Activated naive CD4-positive, alpha-beta T cell treated with anti-CD3 and anti-CD28 coated beads, Interleukin-2, amount 50 U/mL, for 24 hours (primary cell): ENCODE measurements around the gene DENND1A.
"Not testable (repeated sequence)": the region's sequence is repeated elsewhere in the genome, so short reads cannot be mapped to it uniquely, and the experiment has no call there.

Experiments used
- H3K27ac Mint-ChIP-seq: one replicate; pipeline ENCODE4 v1.8.0; 2021; ENCODE audit warnings: mild to moderate bottlenecking, mixed read lengths
- H3K27me3 Mint-ChIP-seq: one replicate; pipeline ENCODE4 v1.8.0; 2021; ENCODE audit warnings: mixed read lengths
- H3K36me3 Mint-ChIP-seq: one replicate; pipeline ENCODE4 v1.8.0; 2021; ENCODE audit warnings: mixed read lengths
- H3K4me1 Mint-ChIP-seq: one replicate; pipeline ENCODE4 v1.8.0; 2021; ENCODE audit warnings: mixed read lengths
- H3K4me3 Mint-ChIP-seq: one replicate; pipeline ENCODE4 v1.8.0; 2021; ENCODE audit warnings: mild to moderate bottlenecking, mixed read lengths
- H3K9me3 Mint-ChIP-seq: one replicate; pipeline ENCODE4 v1.8.0; 2021; ENCODE audit warnings: mixed read lengths

The DENND1A gene

DNA sequence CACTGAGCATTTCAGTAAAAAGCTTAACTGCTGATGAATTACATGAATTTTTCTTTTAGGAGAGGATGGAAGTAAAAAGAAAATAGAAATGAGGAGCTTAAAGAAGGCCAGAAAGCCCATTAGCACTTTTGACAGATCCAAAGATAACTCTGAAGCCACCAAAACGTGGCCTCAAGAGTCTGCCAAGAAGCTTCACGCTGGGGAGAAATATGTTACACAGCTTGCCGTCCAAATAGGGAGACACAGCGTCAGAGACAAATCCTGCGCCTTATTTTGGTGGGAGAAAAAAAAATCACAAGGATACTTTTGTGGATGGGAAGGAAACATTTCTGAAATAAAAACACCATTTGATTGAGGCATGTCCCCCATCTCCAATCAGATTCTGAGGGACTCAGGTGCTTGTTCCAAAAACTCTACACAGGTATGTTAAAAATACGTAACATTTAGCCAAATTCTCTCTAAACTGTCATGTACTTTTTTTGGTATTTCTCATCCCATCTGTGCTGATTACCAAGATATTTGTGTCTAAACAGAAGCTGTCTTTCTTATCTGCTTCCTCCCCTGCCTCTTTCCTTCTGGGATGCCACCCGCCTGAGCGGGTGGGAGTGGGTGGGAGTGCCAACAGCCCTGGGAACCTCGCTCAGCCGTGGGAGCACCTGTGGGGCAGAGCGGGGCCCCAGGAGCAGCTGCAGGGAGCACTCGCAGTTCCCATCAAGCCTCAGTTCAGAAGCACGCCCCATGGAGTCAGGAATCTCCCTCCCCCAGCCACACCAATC is 275.5 kb downstream of the DENND1A start:
- H3K4me3 Mint-ChIP-seq, result no peak overlapping the region
- H3K36me3 Mint-ChIP-seq, result peaks cover 34% of the 10 kb centered on the region
- H3K9me3 Mint-ChIP-seq, result no peaks in the 10 kb centered on the region
- H3K27ac Mint-ChIP-seq, result no peak overlapping the region
- H3K27me3 Mint-ChIP-seq, result no peaks in the 10 kb centered on the region
- no peaks in the 10 kb centered on the region for H3K4me1 Mint-ChIP-seq

GRCh38 chr9:123652416-123652815 is 277.5 kb downstream of the DENND1A start:
- no peaks in the 10 kb centered on the region for H3K9me3 Mint-ChIP-seq
- no peaks in the 10 kb centered on the region for H3K4me1 Mint-ChIP-seq
- H3K27me3 Mint-ChIP-seq, result no peaks in the 10 kb centered on the region
- no peak overlapping the region for H3K4me3 Mint-ChIP-seq
- no peak overlapping the region for H3K27ac Mint-ChIP-seq
- peaks cover 47% of the 10 kb centered on the region for H3K36me3 Mint-ChIP-seq

- Mint-ChIP-seq H3K4me1 (no peaks in the 10 kb centered on the region), H3K9me3 (no peaks in the 10 kb centered on the region), H3K27me3 (no peaks in the 10 kb centered on the region), H3K27ac (no peak overlapping the region), H3K36me3 (peaks cover 48% of the 10 kb centered on the region), H3K4me3 (no peak overlapping the region)
Measured at GRCh38 chr9:123651871-123652270, 278.1 kb downstream of the DENND1A start.

GRCh38 chr9:123651273-123651672 is 278.7 kb downstream of the DENND1A start:
- H3K36me3 Mint-ChIP-seq, result peaks cover 48% of the 10 kb centered on the region
- no peak overlapping the region for H3K4me3 Mint-ChIP-seq
- H3K27ac Mint-ChIP-seq, result no peak overlapping the region
- H3K4me1 Mint-ChIP-seq, result no peaks in the 10 kb centered on the region
- H3K9me3 Mint-ChIP-seq, result no peaks in the 10 kb centered on the region
- no peaks in the 10 kb centered on the region for H3K27me3 Mint-ChIP-seq

DNA sequence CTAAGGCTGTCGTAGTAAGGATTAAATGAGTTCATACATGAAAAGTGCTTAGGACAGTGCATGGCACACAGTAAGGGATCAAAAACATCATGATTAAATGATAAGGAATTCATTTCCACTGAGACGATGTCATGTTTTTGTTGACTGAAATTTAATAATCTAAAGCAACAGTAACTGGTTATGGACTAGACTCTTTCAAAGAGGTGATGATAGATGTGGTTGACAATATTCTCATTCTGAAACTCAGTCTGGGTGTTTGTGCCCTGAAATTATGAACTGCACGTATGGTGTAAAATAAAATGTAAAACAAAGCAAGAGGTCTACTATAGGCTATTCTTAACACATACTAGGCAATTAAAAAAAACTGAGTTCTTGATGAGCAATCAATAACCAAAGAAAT is 280.0 kb downstream of the DENND1A start:
- no peaks in the 10 kb centered on the region for H3K4me1 Mint-ChIP-seq
- H3K27me3 Mint-ChIP-seq, result no peaks in the 10 kb centered on the region
- no peak overlapping the region for H3K27ac Mint-ChIP-seq
- no peaks in the 10 kb centered on the region for H3K9me3 Mint-ChIP-seq
- peaks cover 41% of the 10 kb centered on the region for H3K36me3 Mint-ChIP-seq
- H3K4me3 Mint-ChIP-seq, result no peak overlapping the region

GRCh38 chr9:123647145-123647544 is 282.8 kb downstream of the DENND1A start:
- H3K4me3 Mint-ChIP-seq, result no peak overlapping the region
- H3K27me3 Mint-ChIP-seq, result no peaks in the 10 kb centered on the region
- H3K27ac Mint-ChIP-seq, result no peak overlapping the region
- no peaks in the 10 kb centered on the region for H3K4me1 Mint-ChIP-seq
- H3K36me3 Mint-ChIP-seq, result peaks cover 34% of the 10 kb centered on the region
- no peaks in the 10 kb centered on the region for H3K9me3 Mint-ChIP-seq

DNA sequence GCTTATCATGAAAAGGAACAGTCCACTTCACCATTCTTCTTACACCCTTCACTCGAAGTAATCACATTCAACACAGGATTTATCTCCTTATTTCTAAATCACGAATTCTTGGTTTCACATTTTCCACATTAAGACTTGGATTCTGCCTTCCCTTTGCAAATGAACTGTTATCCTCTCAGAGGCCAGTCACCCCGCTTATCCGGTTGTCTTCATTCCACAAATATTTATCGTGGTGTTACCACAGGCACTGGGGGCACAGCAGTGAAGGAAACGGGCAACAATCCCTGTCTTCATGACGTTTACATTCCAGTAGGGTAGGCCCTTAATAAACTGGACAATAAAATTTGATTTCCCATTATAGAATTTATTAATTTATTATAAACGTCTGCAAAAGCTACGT is 284.2 kb downstream of the DENND1A start:
- Mint-ChIP-seq H3K9me3 (no peaks in the 10 kb centered on the region), H3K36me3 (peaks cover 26% of the 10 kb centered on the region), H3K27me3 (no peaks in the 10 kb centered on the region), H3K4me3 (no peak overlapping the region), H3K4me1 (peaks cover 1% of the 10 kb centered on the region), H3K27ac (no peak overlapping the region)

- no peak overlapping the region for H3K27ac Mint-ChIP-seq
- H3K9me3 Mint-ChIP-seq, result no peaks in the 10 kb centered on the region
- H3K36me3 Mint-ChIP-seq, result peaks cover 24% of the 10 kb centered on the region
- H3K4me3 Mint-ChIP-seq, result no peak overlapping the region
- peaks cover 5% of the 10 kb centered on the region for H3K4me1 Mint-ChIP-seq
- H3K27me3 Mint-ChIP-seq, result no peaks in the 10 kb centered on the region
Measured at GRCh38 chr9:123645126-123645525, 284.8 kb downstream of the DENND1A start.

- H3K4me1 Mint-ChIP-seq, result peaks cover 11% of the 10 kb centered on the region
- H3K27ac Mint-ChIP-seq, result no peak overlapping the region
- H3K27me3 Mint-ChIP-seq, result no peaks in the 10 kb centered on the region
- no peaks in the 10 kb centered on the region for H3K9me3 Mint-ChIP-seq
- peaks cover 15% of the 10 kb centered on the region for H3K36me3 Mint-ChIP-seq
- no peak overlapping the region for H3K4me3 Mint-ChIP-seq
Measured at GRCh38 chr9:123643518-123643917, 286.4 kb downstream of the DENND1A start.

- peak overlapping the region; percentile 76 for H3K27ac Mint-ChIP-seq
- peaks cover 8% of the 10 kb centered on the region for H3K36me3 Mint-ChIP-seq
- H3K4me1 Mint-ChIP-seq, result peaks cover 21% of the 10 kb centered on the region
Measured at GRCh38 chr9:123642291-123643278, 287.3 kb downstream of the DENND1A start.

GRCh38 chr9:123640792-123641222 is 289.1 kb downstream of the DENND1A start:
- H3K4me1 Mint-ChIP-seq, result peaks cover 30% of the 10 kb centered on the region
- H3K4me3 Mint-ChIP-seq, result no peak overlapping the region
- no peak overlapping the region for H3K27ac Mint-ChIP-seq
- peaks cover 5% of the 10 kb centered on the region for H3K36me3 Mint-ChIP-seq
- no peaks in the 10 kb centered on the region for H3K9me3 Mint-ChIP-seq
- H3K27me3 Mint-ChIP-seq, result no peaks in the 10 kb centered on the region

More at GRCh38 chr9:123642291-123643278, 287.3 kb downstream of the DENND1A start:
- H3K4me3 Mint-ChIP-seq, result no peak overlapping the region
- H3K27me3 Mint-ChIP-seq, result no peaks in the 10 kb centered on the region
- H3K9me3 Mint-ChIP-seq, result no peaks in the 10 kb centered on the region

GRCh38 chr9:123639743-123640142 is 290.2 kb downstream of the DENND1A start:
- Mint-ChIP-seq H3K4me1 (peaks cover 32% of the 10 kb centered on the region), H3K27me3 (no peaks in the 10 kb centered on the region), H3K36me3 (peaks cover 4% of the 10 kb centered on the region), H3K4me3 (no peak overlapping the region), H3K27ac (no peak overlapping the region), H3K9me3 (no peaks in the 10 kb centered on the region)

DNA sequence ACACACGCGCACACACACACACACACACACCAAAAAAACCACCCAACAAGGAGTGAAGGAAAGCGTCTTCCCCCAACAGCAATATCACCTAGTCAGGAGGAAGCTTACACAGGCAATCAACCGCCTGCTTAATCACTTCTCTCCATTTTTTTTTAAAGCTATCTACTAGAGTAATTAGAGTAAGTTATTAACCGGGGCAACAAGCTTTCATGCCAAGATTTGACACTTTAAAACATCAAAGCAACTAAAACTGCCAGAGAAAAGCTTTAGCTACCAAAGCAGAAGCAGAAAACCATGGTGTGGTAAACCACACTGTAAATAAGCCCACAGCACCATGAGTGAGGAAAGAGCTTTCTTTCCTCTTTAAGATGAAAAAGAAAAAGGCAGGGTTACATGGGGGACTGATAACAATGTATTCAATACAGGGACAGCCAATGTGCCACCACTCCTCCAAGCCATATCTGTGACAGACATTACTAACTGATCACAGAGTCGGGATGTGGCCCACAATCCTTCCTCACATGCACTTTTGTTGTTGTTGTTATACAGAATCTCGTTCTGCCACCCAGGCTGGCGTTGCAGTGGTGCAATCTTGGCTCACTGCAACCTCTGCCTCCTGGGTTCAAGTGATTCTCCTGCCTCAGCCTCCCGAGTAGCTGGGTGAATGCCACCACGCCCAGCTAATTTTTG is 291.8 kb downstream of the DENND1A start:
- H3K36me3 Mint-ChIP-seq, result peaks cover 1% of the 10 kb centered on the region
- H3K4me3 Mint-ChIP-seq, result peak overlapping the region; percentile 57
- H3K27ac Mint-ChIP-seq, result peak overlapping the region; percentile 1
- H3K4me1 Mint-ChIP-seq, result peaks cover 35% of the 10 kb centered on the region
- no peaks in the 10 kb centered on the region for H3K9me3 Mint-ChIP-seq
- no peaks in the 10 kb centered on the region for H3K27me3 Mint-ChIP-seq

- Mint-ChIP-seq H3K9me3 (no peaks in the 10 kb centered on the region), H3K27ac (no peak overlapping the region), H3K36me3 (no peaks in the 10 kb centered on the region)
Measured at GRCh38 chr9:123637606-123637944, 292.4 kb downstream of the DENND1A start.

DNA sequence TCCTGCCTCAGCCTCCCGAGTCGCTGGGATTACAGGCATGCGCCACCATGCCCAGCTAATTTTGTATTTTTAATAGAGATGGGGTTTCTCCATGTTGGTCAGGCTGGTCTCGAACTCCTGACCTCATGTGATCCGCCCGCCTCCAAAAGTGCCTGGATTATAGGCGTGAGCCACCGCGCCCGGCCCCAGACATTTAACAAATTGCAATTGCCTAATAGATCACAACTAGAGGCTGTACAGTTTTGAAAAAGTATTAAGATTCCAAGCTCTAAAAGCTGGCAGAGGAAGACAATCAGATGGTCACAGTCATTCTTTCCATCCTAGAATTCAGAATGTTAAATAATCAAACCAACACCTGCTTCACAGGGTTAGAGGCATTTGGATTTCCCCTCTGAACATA is 293.1 kb downstream of the DENND1A start:
- H3K4me3 Mint-ChIP-seq, H3K36me3 Mint-ChIP-seq, H3K9me3 Mint-ChIP-seq, H3K27me3 Mint-ChIP-seq, H3K27ac Mint-ChIP-seq: not testable (repeated sequence)
- peaks cover 35% of the 10 kb centered on the region for H3K4me1 Mint-ChIP-seq

More at GRCh38 chr9:123637606-123637944, 292.4 kb downstream of the DENND1A start:
- no peaks in the 10 kb centered on the region for H3K27me3 Mint-ChIP-seq
- H3K4me3 Mint-ChIP-seq, result peak overlapping the region; percentile 57
- peaks cover 35% of the 10 kb centered on the region for H3K4me1 Mint-ChIP-seq
